ENCODE measurements around the gene WBP2NL.

The WBP2NL gene

GRCh38 chr22:41979423-41980250 lies 19.0 kb upstream of the WBP2NL start:
- no peak for DNase-seq

GRCh38 chr22:41982865-41983264 lies 15.7 kb upstream of the WBP2NL start:
- DNase-seq = no peak

- DNase-seq = no peak
These were observed 14.8 kb upstream of the WBP2NL start for GRCh38 chr22:41983513-41984405.

GRCh38 chr22:41987276-41987675 lies 11.3 kb upstream of the WBP2NL start:
- no peak for DNase-seq

- no peak for DNase-seq
These were observed 9.3 kb upstream of the WBP2NL start for GRCh38 chr22:41989246-41989645.

GRCh38 chr22:41991111-41991510 lies 7.5 kb upstream of the WBP2NL start:
- DNase-seq = no peak

- DNase-seq = no peak
These were observed 6.1 kb upstream of the WBP2NL start for GRCh38 chr22:41992496-41992895.

- DNase-seq = no peak
These were observed 3.4 kb upstream of the WBP2NL start for GRCh38 chr22:41995211-41995610.

GRCh38 chr22:41996826-41997225 lies 1.8 kb upstream of the WBP2NL start:
- DNase-seq = no peak

- DNase-seq = no peak
These were observed 1.9 kb downstream of the WBP2NL start for GRCh38 chr22:42000466-42000865.

GRCh38 chr22:42001121-42001520 lies 2.5 kb downstream of the WBP2NL start:
- DNase-seq = no peak

GRCh38 chr22:42001706-42002105 lies 3.1 kb downstream of the WBP2NL start:
- no peak for DNase-seq

GRCh38 chr22:42007922-42008321 lies 9.3 kb downstream of the WBP2NL start:
- no peak for DNase-seq

GRCh38 chr22:42010778-42011177 lies 12.2 kb downstream of the WBP2NL start:
- no peak for DNase-seq

GRCh38 chr22:42013385-42013784 lies 14.8 kb downstream of the WBP2NL start:
- no peak for DNase-seq

GRCh38 chr22:42016111-42016510 lies 17.5 kb downstream of the WBP2NL start:
- DNase-seq = no peak

GRCh38 chr22:42018224-42018623 lies 19.6 kb downstream of the WBP2NL start:
- no peak for DNase-seq

GRCh38 chr22:42021571-42021970 lies 23.0 kb downstream of the WBP2NL start:
- no peak for DNase-seq

GRCh38 chr22:42022162-42022847 lies 23.7 kb downstream of the WBP2NL start:
- DNase-seq = no peak

GRCh38 chr22:42025421-42025820 lies 26.8 kb downstream of the WBP2NL start:
- no peak for DNase-seq

GRCh38 chr22:42026705-42027104 lies 28.1 kb downstream of the WBP2NL start:
- no peak for DNase-seq

- no peak for DNase-seq
These were observed 34.9 kb downstream of the WBP2NL start for GRCh38 chr22:42033263-42034181.
